Endothelial cell of umbilical vein (primary cell): ENCODE data around the gene KLHL17. TPM values are rescaled to one million over a fixed set of nuclear protein-coding genes. Genes with fewer than 3 reads are reported as not detected.

Experiments used
- BruUV-seq: library from RNA; stranded (reverse); fragments of 400-500 nt; replicated peaks from 2 replicates; lab custom pipeline; 2021; lab: Mats Ljungman, UMichigan
- CTCF ChIA-PET: fragments of 300-600, 350-600 bp; sonication (Branson Sonifier 250); formaldehyde crosslinking; loops from one replicate; lab custom pipeline; 2021; ENCODE audit warnings: antibody characterized with exemption, inconsistent platforms; lab: Charles Lee
- POLR2A ChIA-PET: fragments of 300-600, 350-600 bp; sonication (Branson Sonifier 250); formaldehyde crosslinking; loops from one replicate; lab custom pipeline; 2021; ENCODE audit warnings: antibody characterized with exemption, inconsistent platforms; lab: Charles Lee
- DNase-seq: peaks from one replicate; pipeline ENCODE4 v3.0.0-alpha.2; 2011; ENCODE audit warnings: low read depth, low spot score
- FAIRE-seq: peaks from 2 replicates; lab custom pipeline; 2011; peaks lifted over from hg19 to GRCh38; lab: Jason Lieb, UNC
- H2AFZ ChIP-seq: 2 replicates; pipeline ENCODE4 v1.6.0; 2012; ENCODE audit warnings: low read depth, low read length, control low read depth, inconsistent platforms
- H3K27ac ChIP-seq: 2 replicates; pipeline ENCODE4 v1.5.1; 2011; ENCODE audit warnings: low read depth, mild to moderate bottlenecking, control low read depth, low read length, moderate library complexity; ENCODE audit not compliant: insufficient read depth
- H3K27me3 ChIP-seq, 2 experiments: 2 replicates each; pipeline versions ENCODE4 v1.6.0 to v1.6.1; 2011; ENCODE audit warnings: low read length in 2 of 2, mixed read lengths in 1 of 2; ENCODE audit not compliant: control insufficient read depth in 2 of 2, insufficient read depth in 2 of 2
- H3K36me3 ChIP-seq, 2 experiments: 2 replicates in 1 of 2; 3 replicates in 1 of 2; pipeline ENCODE4 v1.5.1; 2011; ENCODE audit warnings: low read length in 2 of 2, mild to moderate bottlenecking in 1 of 2, moderate library complexity in 1 of 2; ENCODE audit not compliant: control insufficient read depth in 2 of 2, insufficient read depth in 2 of 2; ENCODE audit errors: extremely low read depth in 1 of 2
- H3K4me1 ChIP-seq: 3 replicates; pipeline ENCODE4 v1.5.1; 2011; ENCODE audit warnings: mild to moderate bottlenecking, low read length; ENCODE audit not compliant: control insufficient read depth, insufficient read depth; ENCODE audit errors: extremely low read depth
- H3K4me2 ChIP-seq: 2 replicates; pipeline ENCODE4 v1.6.1; 2011; ENCODE audit warnings: low read length, control low read depth, mixed read lengths; ENCODE audit not compliant: insufficient read depth
- H3K4me3 ChIP-seq, 3 experiments: fragments of 200-600 bp in 1 of 3; sonication (generic), shearing (Covaris generic) in 1 of 3; replicated peaks in 1 of 3; 2 replicates each; pipeline ENCODE4 v1.5.1; 2011 to 2016; ENCODE audit warnings: control low read depth in 3 of 3, low read length in 3 of 3, mild to moderate bottlenecking in 2 of 3, inconsistent platforms in 1 of 3, low read depth in 1 of 3, moderate library complexity in 1 of 3; ENCODE audit not compliant: insufficient read depth in 1 of 3
- H3K79me2 ChIP-seq: 2 replicates; pipeline ENCODE4 v1.6.0; 2012; ENCODE audit warnings: low read length, inconsistent platforms; ENCODE audit not compliant: control insufficient read depth, insufficient read depth
- H3K9ac ChIP-seq: replicated peaks from 2 replicates; pipeline ENCODE3; 2011; ENCODE audit warnings: low read length, control low read depth; ENCODE audit not compliant: insufficient read depth; ENCODE audit errors: extremely low read depth
- H3K9me1 ChIP-seq: replicated peaks from 3 replicates; pipeline ENCODE4 v1.6.0; 2011; ENCODE audit warnings: mild to moderate bottlenecking, low read length; ENCODE audit not compliant: control insufficient read depth, insufficient read depth; ENCODE audit errors: extremely low read depth
- H3K9me3 ChIP-seq: replicated peaks from 2 replicates; pipeline ENCODE4 v1.5.1; 2012; ENCODE audit warnings: low read length, inconsistent platforms; ENCODE audit not compliant: control insufficient read depth, insufficient read depth
- H4K20me1 ChIP-seq: replicated peaks from 2 replicates; pipeline ENCODE3; 2011; ENCODE audit warnings: mild to moderate bottlenecking, low read length; ENCODE audit not compliant: control insufficient read depth, insufficient read depth; ENCODE audit errors: extremely low read depth
- EZH2 ChIP-seq: IDR thresholded peaks from 2 replicates; pipeline ENCODE4 v1.6.1; 2012; ENCODE audit warnings: borderline replicate concordance, low read depth, mild to moderate bottlenecking, moderate library complexity, low read length, inconsistent platforms; ENCODE audit not compliant: severe bottlenecking
- FOS ChIP-seq: IDR thresholded peaks from 2 replicates; pipeline ENCODE4 v1.6.1; 2011; ENCODE audit warnings: mild to moderate bottlenecking, low read length, moderate library complexity, borderline replicate concordance; ENCODE audit not compliant: insufficient read depth
- GATA2 ChIP-seq: IDR thresholded peaks from 2 replicates; pipeline ENCODE4 v1.7.0; 2011; ENCODE audit warnings: low read depth, mild to moderate bottlenecking, moderate library complexity, mixed read lengths, low read length; ENCODE audit not compliant: insufficient read length, insufficient read depth
- JUN ChIP-seq: IDR thresholded peaks from 2 replicates; pipeline ENCODE4 v1.6.1; 2011; ENCODE audit warnings: borderline replicate concordance, low read depth; ENCODE audit not compliant: insufficient read length, insufficient read depth
- MYC ChIP-seq: IDR thresholded peaks from one replicate; pipeline ENCODE4 v1.6.1; 2011; ENCODE audit warnings: mild to moderate bottlenecking, low read depth, low read length
- POLR2A ChIP-seq: IDR thresholded peaks from 2 replicates; pipeline ENCODE4 v1.6.1; 2012; ENCODE audit warnings: low read depth, mild to moderate bottlenecking, control low read depth, low read length
- POLR2AphosphoS5 ChIP-seq: IDR thresholded peaks from 2 replicates; pipeline ENCODE4 v1.6.1; 2012; ENCODE audit warnings: low read depth, mild to moderate bottlenecking, control low read depth, low read length, moderate library complexity; ENCODE audit not compliant: insufficient read depth
- dilution Hi-C: fragments of 300-500 bp; cut with MboI; formaldehyde crosslinking; loops from one replicate; pipeline ENCODE4 v1.15.0; 2019; ENCODE audit warnings: low sequenced_read_pairs; ENCODE audit not compliant: extremely low pct_ligation_motif_present
- intact Hi-C: fragments of 100-400 bp; cut with micrococcal nuclease; formaldehyde crosslinking; loops from one replicate; pipeline ENCODE4 v1.10.0; 2022
- polyA plus RNA-seq, 4 experiments: library from polyadenylated mRNA; depleted of rRNA in 3 of 4; stranded (reverse) in 3 of 4; unstranded in 1 of 4; fragments of >200 nt; gene quantifications; 2 replicates each; pipeline versions ENCODE4 v1.2.1 to v1.2.3, GENCODE V29; 2011 to 2012; ENCODE audit warnings: missing spikeins in 1 of 4
- total RNA-seq: library from RNA; stranded (reverse); gene quantifications from 2 replicates; pipeline ENCODE4 v1.2.3, GENCODE V29; 2021
- TF ChIP-seq, protein P1 (sequence below), 2 donors: IDR thresholded peaks; 1 replicate in 1 of 2; 2 replicates in 1 of 2; pipeline ENCODE4 v1.5.1; 2011; ENCODE audit warnings: low read length in 2 of 2, mild to moderate bottlenecking in 2 of 2, moderate library complexity in 2 of 2, control low read depth in 1 of 2, inconsistent platforms in 1 of 2, low read depth in 1 of 2; ENCODE audit not compliant: insufficient read depth in 1 of 2; ENCODE audit errors: extremely low read depth in 1 of 2
- TF ChIP-seq, protein P2 (sequence below): IDR thresholded peaks from 2 replicates; pipeline ENCODE4 v1.6.1; 2011; ENCODE audit not compliant: insufficient read depth, insufficient read length

The KLHL17 gene
- total and polyA plus RNA-seq, 2 donors (not counting 3 experiments of a cell fraction or from before 2014, with no cell fraction given), result 27.0 to 30.1 TPM

DNA sequence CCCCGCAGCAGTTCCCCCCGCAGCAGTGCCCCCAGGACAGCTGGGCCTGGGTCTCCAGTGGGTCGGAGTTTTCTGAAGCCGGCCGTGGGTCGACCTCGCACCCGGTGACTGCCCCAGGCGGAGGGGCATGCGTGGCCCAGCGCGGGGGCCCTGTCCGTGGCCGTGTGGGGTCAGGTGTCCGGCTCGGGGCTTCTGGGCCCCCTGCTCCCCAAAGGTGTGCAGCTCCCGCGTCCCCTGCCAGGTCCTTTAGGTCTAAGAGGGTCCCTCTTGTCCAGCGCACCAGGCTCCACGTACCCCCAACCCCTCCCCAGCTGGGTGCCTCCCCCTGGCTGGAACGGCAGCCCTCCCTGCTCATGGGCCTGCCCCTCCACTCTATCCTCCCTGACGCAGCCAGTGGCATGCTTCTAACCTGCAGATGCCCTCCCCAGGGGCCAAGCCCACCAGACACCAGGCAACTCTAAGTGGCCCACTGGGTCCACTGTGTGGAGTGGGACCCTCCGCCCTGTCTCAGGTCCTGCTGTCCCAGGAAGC, 45.5 kb downstream of the KLHL17 start:
- ChIA-PET CTCF (interaction anchor here (1.2 to 5.7 kb wide), 2 partner anchors 8 to 286 kb away, joined by 4 to 41 read pairs; partner anchors contain the start of gene ISG15), POLR2A (no interaction called here)
- no peaks in the 10 kb centered on the region for H3K79me2 ChIP-seq
- no peak overlapping the region for H3K9ac ChIP-seq
- no peak overlapping the region for H3K4me3 ChIP-seq
- no peak overlapping the region for H2AFZ ChIP-seq
- no peak for DNase-seq
- H3K27me3 ChIP-seq, result no peaks in the 10 kb centered on the region
- no peaks in the 10 kb centered on the region for H4K20me1 ChIP-seq
- TF ChIP-seq, protein P1, sequence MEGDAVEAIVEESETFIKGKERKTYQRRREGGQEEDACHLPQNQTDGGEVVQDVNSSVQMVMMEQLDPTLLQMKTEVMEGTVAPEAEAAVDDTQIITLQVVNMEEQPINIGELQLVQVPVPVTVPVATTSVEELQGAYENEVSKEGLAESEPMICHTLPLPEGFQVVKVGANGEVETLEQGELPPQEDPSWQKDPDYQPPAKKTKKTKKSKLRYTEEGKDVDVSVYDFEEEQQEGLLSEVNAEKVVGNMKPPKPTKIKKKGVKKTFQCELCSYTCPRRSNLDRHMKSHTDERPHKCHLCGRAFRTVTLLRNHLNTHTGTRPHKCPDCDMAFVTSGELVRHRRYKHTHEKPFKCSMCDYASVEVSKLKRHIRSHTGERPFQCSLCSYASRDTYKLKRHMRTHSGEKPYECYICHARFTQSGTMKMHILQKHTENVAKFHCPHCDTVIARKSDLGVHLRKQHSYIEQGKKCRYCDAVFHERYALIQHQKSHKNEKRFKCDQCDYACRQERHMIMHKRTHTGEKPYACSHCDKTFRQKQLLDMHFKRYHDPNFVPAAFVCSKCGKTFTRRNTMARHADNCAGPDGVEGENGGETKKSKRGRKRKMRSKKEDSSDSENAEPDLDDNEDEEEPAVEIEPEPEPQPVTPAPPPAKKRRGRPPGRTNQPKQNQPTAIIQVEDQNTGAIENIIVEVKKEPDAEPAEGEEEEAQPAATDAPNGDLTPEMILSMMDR (IDR thresholded peaks at IDR 0.05; ENCODE audit: extremely low read depth in 1 of 2, insufficient read depth in 1 of 2, low read depth in 1 of 2, low read length in 2 of 2), result no peak
- no peak for TF ChIP-seq POLR2AphosphoS5
- TF ChIP-seq FOS, result no peak
- TF ChIP-seq, protein P2, sequence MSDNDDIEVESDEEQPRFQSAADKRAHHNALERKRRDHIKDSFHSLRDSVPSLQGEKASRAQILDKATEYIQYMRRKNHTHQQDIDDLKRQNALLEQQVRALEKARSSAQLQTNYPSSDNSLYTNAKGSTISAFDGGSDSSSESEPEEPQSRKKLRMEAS, result no peak
- no peak for TF ChIP-seq GATA2
- no peak for TF ChIP-seq EZH2
- no peak for TF ChIP-seq MYC
- no peak for TF ChIP-seq JUN
- TF ChIP-seq POLR2A, result no peak
- BruUV-seq, result no TSS peak
- H3K9me1 ChIP-seq, result no peaks in the 10 kb centered on the region
- intact Hi-C loops (no loop called here), dilution Hi-C loops (no loop called here)
- peaks cover 14% of the 10 kb centered on the region for H3K4me1 ChIP-seq
- no peak overlapping the region for H3K4me2 ChIP-seq
- no peak for FAIRE-seq
- no peak overlapping the region for H3K27ac ChIP-seq
- H3K9me3 ChIP-seq, result no peaks in the 10 kb centered on the region
- no peaks in the 10 kb centered on the region for H3K36me3 ChIP-seq
